RCC 7860 (cell line): ENCODE measurements around the gene C10orf95.
"Not testable (repeated sequence)": the region's sequence is repeated elsewhere in the genome, so short reads cannot be mapped to it uniquely, and the experiment has no call there.

ENCODE experiments used
- DNase-seq: peaks from one replicate; pipeline ENCODE4 v3.0.0-alpha.2; 2015; ENCODE audit warnings: low spot score
- FAIRE-seq: peaks from 2 replicates; lab custom pipeline; 2012; peaks lifted over from hg19 to GRCh38; lab: Jason Lieb, UNC

C10orf95 gene, protein sequence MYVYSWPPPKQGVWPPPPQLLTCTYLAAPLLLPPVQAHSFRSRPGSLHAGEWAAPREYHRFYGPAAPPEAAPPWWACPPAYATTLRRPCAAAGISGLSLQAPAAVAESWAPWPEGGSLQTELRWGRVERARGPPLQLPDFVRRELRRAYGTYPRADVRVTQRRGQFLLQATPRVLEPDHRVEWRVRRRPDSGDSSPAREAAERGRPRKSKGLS

GRCh38 chr10:102451105-102451969, at the start of gene C10orf95:
TSS of gene C10orf95 (minus strand) at chr10:102451543. CDS start at chr10:102451093, 450 bp downstream.
- DNase-seq (no peak), FAIRE-seq (no peak)

- not testable (repeated sequence) for FAIRE-seq
These were observed 49.3 kb upstream of the C10orf95 start for GRCh38 chr10:102500686-102501085.

DNA sequence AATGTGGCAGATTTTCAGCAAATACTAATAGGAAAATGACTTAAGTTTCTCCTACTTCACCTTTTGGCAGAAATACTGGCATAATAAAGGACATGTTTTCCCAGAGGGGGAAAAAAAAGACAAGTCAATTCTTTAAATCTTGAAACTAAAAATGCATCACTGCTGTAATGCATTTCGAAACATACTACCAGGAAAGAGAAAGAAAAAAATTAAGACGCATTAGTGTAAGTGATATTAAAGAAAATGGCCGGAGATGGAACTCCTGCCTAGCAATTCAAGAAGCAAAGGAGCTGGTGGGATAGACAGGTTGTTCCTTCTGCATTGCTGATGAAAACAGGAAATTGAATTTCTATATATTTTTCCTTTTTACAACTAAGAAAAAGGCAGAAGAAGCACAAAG, 48.0 kb upstream of the C10orf95 start:
- FAIRE-seq: no peak

More at GRCh38 chr10:102500686-102501085, 49.3 kb upstream of the C10orf95 start:
- not testable (repeated sequence) for DNase-seq

DNA sequence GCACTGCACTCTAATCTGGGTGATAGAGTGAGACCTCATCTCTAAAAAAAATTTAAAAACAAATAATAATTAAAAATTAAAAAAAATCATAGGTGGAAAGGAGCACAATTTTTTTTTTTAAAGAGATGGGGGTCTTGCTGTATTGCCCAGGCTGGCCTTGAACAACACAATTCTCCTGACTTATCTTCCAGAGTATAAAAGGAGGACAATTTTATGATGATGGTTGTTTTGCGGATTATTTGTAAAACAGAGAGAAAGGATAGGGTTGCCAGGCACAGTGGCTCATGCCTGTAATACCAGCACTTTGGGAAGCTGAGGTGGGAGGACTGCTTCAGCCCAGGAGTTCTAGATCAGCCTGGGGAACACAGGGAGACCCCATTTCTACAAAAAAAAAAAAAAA, 46.2 kb upstream of the C10orf95 start:
- FAIRE-seq (no peak), DNase-seq (no peak)

More for the DNA sequence above, 48.0 kb upstream of the C10orf95 start:
- no peak for DNase-seq

GRCh38 chr10:102493771-102494170, 42.4 kb upstream of the C10orf95 start:
- FAIRE-seq (no peak), DNase-seq (no peak)

- DNase-seq (no peak), FAIRE-seq (no peak)
These were observed 41.6 kb upstream of the C10orf95 start for GRCh38 chr10:102492983-102493382.

- DNase-seq: no peak
- no peak for FAIRE-seq
These were observed 41.1 kb upstream of the C10orf95 start for GRCh38 chr10:102492344-102492939.

- DNase-seq: no peak
- no peak for FAIRE-seq
These were observed 39.8 kb upstream of the C10orf95 start for GRCh38 chr10:102491136-102491535.

- no peak for FAIRE-seq
- no peak for DNase-seq
These were observed 33.9 kb upstream of the C10orf95 start for GRCh38 chr10:102485093-102485784.

DNA sequence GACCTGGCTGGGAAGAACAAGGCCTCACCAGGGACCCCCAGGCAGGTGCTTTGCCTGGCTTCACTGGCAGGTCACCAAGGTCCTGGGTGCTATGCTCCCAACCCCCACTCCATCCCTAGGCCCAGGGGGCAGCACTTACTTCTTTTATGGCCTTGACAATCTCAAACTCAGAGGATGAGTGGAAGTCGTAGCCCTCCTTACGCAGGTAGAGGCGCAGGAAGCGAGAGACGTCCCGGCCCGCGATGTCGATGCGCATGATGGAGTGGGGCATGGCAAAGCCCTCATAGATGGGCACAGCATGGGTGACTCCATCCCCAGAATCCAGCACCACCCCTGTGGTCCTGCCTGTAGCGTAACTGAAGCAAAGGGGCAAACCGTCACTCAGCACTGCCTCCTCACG, 32.7 kb upstream of the C10orf95 start:
- DNase-seq (no peak), FAIRE-seq (no peak)

- DNase-seq (no peak), FAIRE-seq (no peak)
These were observed 29.1 kb upstream of the C10orf95 start for GRCh38 chr10:102480396-102480795.

DNA sequence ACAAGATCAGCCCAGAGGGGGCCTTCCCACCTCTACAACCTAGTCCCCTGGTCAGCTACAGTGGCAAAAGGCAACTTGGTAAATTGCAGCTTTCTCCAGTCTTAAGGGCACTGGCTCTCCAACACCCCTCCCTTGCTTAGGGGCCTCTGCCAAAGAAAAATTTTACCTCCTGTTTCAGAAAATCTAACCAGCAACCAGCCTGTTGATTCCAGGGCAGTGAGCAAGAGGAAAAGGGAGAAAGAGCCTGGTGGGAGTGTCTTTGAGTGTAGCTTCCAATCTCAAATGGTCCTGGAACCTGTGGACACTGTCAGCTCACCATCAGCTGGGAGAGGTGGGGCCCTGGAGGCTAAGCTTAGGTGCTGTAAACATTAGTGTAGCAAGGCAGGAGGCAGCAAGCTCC, 28.3 kb upstream of the C10orf95 start:
- FAIRE-seq (no peak), DNase-seq (no peak)

DNA sequence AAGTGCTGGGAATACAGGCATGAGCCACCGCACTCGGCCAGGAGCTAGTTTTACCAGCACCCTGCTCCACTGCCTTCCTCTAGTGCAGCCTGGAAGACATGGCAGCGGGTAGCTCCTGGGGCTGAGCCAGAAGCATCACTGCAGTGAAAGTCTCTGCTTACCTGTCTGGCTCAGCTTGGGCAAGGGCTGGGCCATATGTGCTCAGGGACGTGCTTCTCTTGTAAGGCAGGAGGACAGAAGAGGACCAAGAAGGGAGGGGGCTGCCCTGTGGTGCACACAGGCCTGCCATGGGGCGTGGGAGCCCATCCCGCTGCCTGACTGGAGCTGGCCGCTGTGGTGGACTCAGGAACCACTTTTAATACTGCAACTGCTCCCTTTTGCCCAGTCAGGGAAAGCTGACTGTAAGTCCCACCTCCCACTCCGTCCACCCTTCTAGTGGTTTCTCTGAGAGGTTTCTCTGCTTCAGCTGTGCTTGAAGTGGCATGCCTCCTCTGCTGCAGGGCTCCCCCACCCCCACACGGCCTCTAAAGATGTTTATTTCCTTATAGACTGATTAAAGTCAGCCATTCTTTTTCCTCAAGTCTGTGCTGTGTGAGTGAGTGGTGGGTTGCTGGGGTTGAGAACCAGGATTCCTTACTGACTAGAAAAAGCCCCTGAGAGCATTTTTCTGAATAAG, 25.3 kb upstream of the C10orf95 start:
- no peak for FAIRE-seq
- DNase-seq: no peak

DNA sequence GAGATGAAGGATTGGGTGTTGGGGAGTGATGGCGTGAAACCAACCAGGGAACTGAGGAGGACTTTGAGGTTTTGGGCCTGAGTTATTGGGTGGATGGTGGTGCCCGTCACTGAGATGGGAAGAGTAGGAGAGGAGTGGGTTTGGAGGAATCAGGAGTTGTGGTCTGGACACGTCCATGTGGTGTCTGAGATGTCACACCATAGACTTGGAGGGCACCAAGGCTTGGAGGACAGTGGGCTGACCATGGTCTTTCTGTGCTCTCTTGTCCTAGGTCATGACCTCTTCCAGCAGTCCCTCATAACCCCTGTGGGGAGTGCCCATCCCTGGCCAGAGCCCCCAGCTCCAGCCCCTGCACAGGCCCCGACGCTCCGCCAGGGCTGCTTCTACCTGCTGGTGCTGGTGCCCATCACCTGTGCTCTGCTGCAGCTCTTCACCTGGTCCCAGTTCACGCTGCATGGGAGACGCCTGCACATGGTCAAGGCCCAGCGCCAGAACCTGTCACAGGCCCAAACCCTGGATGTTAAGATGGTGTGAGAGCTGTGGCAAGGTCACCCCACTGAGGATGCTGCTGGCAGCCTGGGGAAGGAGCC, 24.2 kb upstream of the C10orf95 start:
- DNase-seq (no peak), FAIRE-seq (no peak)

GRCh38 chr10:102473445-102474331, 22.3 kb upstream of the C10orf95 start:
- FAIRE-seq (no peak), DNase-seq (no peak)

DNA sequence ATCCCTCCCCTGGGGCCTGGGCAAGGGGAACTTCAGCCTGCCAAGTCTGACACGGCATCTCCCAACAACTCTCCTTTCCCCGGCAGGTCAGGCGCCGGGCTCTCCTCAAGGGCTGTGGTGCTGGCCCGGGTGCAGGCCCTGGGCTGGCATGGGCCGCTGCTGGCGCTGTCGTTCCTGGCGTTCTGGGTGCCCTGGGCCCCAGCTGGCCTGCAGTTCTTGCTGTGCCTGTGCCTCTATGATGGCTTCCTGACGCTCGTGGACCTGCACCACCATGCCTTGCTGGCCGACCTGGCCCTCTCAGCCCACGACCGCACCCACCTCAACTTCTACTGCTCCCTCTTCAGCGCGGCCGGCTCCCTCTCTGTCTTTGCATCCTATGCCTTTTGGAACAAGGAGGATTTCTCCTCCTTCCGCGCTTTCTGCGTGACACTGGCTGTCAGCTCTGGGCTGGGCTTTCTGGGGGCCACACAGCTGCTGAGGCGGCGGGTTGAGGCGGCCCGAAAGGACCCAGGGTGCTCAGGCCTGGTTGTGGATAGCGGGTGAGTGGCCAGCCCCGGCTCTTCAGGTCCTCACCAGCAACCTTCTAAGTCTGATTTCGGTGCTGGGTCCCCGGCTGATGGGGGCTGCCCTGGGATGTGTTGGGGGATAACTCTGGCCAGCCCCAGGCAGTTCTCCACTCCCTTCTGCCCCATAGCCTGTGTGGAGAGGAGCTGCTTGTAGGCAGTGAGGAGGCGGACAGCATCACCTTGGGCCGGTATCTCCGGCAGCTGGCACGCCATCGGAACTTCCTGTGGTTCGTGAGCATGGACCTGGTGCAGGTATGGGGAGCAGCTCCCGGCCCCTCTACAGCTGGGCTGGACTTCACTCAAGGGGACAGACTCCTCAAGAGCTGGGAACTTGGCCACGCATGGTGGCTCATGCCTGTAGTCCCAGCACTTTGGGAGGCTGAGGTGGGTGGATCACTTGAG, 19.5 kb upstream of the C10orf95 start:
- FAIRE-seq: no peak

DNA sequence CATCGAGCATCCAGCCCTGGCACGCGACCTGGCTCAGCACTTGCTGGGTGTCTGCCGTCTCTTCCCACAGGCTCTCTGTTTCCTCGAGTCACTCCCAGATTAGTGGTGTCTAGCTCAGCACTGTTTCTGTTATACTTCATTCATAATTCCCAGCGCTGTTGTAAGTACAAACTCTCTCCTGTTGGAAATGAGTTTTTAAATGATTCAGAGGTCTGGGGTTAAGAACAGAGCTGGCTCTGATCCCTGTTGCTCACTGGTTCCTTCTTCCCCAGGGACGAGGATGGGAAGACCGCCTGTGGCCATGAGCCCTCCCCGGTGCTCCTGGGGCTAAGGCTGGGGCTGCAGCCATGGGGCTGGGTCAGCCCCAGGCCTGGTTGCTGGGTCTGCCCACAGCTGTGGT, 17.3 kb upstream of the C10orf95 start:
- no peak for FAIRE-seq
- no peak for DNase-seq

More for the DNA sequence above, 19.5 kb upstream of the C10orf95 start:
- no peak for DNase-seq

DNA sequence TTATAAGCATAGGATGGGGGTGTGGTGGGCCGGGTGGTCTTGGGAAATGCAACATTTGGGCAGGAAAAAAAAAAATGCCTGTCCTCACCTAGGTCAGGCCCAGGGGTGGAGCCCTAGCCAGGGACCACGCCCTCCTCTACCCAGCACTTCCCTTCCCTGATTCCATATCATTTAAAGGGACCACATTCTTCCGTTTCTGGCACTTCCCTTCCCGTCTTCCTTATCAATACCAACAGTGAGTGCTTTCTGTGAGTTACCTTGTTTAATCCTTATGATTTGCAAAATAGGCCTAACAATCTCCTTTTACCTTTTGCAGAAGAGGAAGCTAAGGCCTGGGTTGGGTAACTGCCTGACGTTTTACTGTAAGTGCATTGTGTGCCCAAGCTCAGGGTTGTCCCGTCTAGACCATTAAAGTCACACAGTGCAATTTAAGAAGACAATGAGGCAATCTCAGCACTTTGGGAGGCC, 16.7 kb upstream of the C10orf95 start:
- no peak for FAIRE-seq
- no peak for DNase-seq
